OCI-LY1 (cell line): ENCODE results near the gene CABCOCO1.

Experiments
- H2AFZ ChIP-seq: fragments of 200-600 bp; sonication (generic), shearing (Covaris generic); 2 replicates; pipeline ENCODE4 v1.6.0; 2014; ENCODE audit warnings: antibody characterized with exemption, mild to moderate bottlenecking, low read length
- H3F3A ChIP-seq: fragments of 200-600 bp; sonication (generic), shearing (Covaris generic); 2 replicates; pipeline ENCODE4 v1.6.0; 2014; ENCODE audit warnings: mild to moderate bottlenecking, antibody characterized with exemption, low read length, moderate library complexity; ENCODE audit not compliant: insufficient read depth
- H3K27ac ChIP-seq: fragments of 200-600 bp; sonication (generic); 2 replicates; pipeline ENCODE4 v1.5.1; 2014; ENCODE audit warnings: low read length, mixed run types, mild to moderate bottlenecking, low read depth; ENCODE audit not compliant: poor library complexity, severe bottlenecking
- H3K27me3 ChIP-seq: fragments of 200-600 bp; sonication (generic); 2 replicates; pipeline ENCODE4 v1.6.0; 2014; ENCODE audit warnings: antibody characterized with exemption, mild to moderate bottlenecking, low read length, moderate library complexity; ENCODE audit not compliant: insufficient read depth
- H3K36me3 ChIP-seq: fragments of 200-600 bp; sonication (generic); 2 replicates; pipeline ENCODE4 v1.6.1; 2014; ENCODE audit warnings: mild to moderate bottlenecking, antibody characterized with exemption, low read length, moderate library complexity, mixed read lengths; ENCODE audit not compliant: insufficient read depth
- H3K4me1 ChIP-seq: fragments of 200-600 bp; sonication (generic); 2 replicates; pipeline ENCODE4 v1.5.1; 2014; ENCODE audit warnings: mild to moderate bottlenecking, low read length, moderate library complexity; ENCODE audit not compliant: insufficient read depth, severe bottlenecking
- H3K4me2 ChIP-seq: fragments of 200-600 bp; sonication (generic), shearing (Covaris generic); 2 replicates; pipeline ENCODE4 v1.6.1; 2014; ENCODE audit warnings: low read length
- H3K4me3 ChIP-seq: fragments of 200-600 bp; sonication (generic); 2 replicates; pipeline ENCODE4 v1.5.1; 2014; ENCODE audit warnings: low read length, low read depth, mild to moderate bottlenecking, mixed read lengths; ENCODE audit not compliant: poor library complexity, severe bottlenecking
- H3K79me2 ChIP-seq: fragments of 200-600 bp; shearing (Covaris generic); 2 replicates; pipeline ENCODE4 v1.6.1; 2016; ENCODE audit warnings: mixed run types, low read length, mixed read lengths; ENCODE audit not compliant: insufficient read depth
- H3K9ac ChIP-seq: fragments of 200-600 bp; sonication (generic), shearing (Covaris generic); 2 replicates; pipeline ENCODE4 v1.6.1; 2014; ENCODE audit warnings: mild to moderate bottlenecking, low read length, mixed read lengths
- H3K9me2 ChIP-seq: fragments of 200-600 bp; sonication (generic), shearing (Covaris generic); 2 replicates; pipeline ENCODE4 v1.6.1; 2014; ENCODE audit warnings: low read depth, mild to moderate bottlenecking, low read length, mixed read lengths
- H3K9me3 ChIP-seq: fragments of 200-600 bp; shearing (Covaris generic); 2 replicates; pipeline ENCODE4 v1.6.1; 2014; ENCODE audit warnings: low read length, mixed read lengths
- H4K20me1 ChIP-seq: fragments of 200-600 bp; sonication (generic), shearing (Covaris generic); 2 replicates; pipeline ENCODE4 v1.6.0; 2016; ENCODE audit warnings: mild to moderate bottlenecking, low read length; ENCODE audit not compliant: insufficient read depth
- EZH2 ChIP-seq: fragments of 200-600 bp; sonication (generic), shearing (Covaris generic); IDR thresholded peaks from 2 replicates; pipeline ENCODE4 v1.8.0; 2017; ENCODE audit warnings: borderline replicate concordance, mixed run types, mild to moderate bottlenecking, antibody characterized with exemption, low read length, moderate library complexity, mixed read lengths
- TF ChIP-seq, protein P1 (sequence below): fragments of 200-600 bp; sonication (generic), shearing (Covaris generic); IDR thresholded peaks from 2 replicates; pipeline ENCODE4 v1.5.1; 2017; ENCODE audit warnings: mild to moderate bottlenecking, antibody characterized with exemption, low read length, moderate library complexity, mixed read lengths

Gene CABCOCO1

DNA sequence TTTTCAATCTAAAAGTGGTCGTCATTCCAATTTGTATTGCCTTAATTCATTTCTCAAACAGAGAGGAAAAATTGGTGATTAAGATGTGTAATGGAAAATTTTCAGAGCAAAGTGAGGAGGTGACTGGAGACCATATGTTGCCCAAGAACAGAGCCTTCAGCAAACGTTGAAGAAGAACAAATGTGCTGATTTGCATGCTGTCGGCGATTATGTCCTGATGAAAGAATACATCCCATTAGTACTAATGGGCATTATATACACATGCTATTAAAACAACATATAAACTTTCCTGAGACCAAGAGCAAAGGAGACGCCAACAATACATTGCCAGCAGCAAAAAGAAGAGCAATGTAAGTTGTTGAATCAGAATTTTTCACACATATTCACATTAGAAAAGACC, 138.8 kb downstream of the CABCOCO1 start:
- H3F3A ChIP-seq = no peaks in the 10 kb centered on the region

DNA sequence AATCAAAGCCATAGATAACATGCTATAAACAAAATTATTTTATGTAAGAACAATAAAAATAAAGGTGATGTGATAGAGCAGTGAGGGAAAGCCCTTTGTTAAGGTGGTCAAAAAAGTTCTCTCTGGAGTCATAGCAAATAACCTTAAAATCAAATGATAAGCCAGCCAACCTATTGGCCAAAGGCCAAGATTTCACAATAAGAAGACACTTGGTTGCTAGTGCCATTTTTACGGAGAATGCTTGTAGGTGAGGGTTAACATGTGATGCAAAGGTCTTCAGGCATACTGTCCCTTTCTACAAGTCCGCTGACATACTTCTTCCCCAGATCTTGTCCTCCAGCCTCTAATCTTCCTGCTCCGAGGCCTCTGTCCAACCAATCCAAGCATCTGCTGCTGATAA, 140.5 kb downstream of the CABCOCO1 start:
- Histone ChIP-seq H3K4me3 (no peak overlapping the region), H3K9ac (no peak overlapping the region), H3K9me2 (no peaks in the 10 kb centered on the region), H3K79me2 (no peaks in the 10 kb centered on the region), H2AFZ (no peak overlapping the region), H3K27ac (no peak overlapping the region), H3K4me1 (no peaks in the 10 kb centered on the region), H3K4me2 (no peak overlapping the region), H3F3A (no peaks in the 10 kb centered on the region), H4K20me1 (no peaks in the 10 kb centered on the region), H3K9me3 (no peaks in the 10 kb centered on the region), H3K36me3 (no peaks in the 10 kb centered on the region), H3K27me3 (0 out of 2 replicates have a peak, but pooled peaks cover 4% of the 10 kb centered on the region)
- TF ChIP-seq EZH2 = no peak
- TF ChIP-seq, protein P1, sequence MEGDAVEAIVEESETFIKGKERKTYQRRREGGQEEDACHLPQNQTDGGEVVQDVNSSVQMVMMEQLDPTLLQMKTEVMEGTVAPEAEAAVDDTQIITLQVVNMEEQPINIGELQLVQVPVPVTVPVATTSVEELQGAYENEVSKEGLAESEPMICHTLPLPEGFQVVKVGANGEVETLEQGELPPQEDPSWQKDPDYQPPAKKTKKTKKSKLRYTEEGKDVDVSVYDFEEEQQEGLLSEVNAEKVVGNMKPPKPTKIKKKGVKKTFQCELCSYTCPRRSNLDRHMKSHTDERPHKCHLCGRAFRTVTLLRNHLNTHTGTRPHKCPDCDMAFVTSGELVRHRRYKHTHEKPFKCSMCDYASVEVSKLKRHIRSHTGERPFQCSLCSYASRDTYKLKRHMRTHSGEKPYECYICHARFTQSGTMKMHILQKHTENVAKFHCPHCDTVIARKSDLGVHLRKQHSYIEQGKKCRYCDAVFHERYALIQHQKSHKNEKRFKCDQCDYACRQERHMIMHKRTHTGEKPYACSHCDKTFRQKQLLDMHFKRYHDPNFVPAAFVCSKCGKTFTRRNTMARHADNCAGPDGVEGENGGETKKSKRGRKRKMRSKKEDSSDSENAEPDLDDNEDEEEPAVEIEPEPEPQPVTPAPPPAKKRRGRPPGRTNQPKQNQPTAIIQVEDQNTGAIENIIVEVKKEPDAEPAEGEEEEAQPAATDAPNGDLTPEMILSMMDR = no peak

More for the DNA sequence above, 138.8 kb downstream of the CABCOCO1 start:
- no peaks in the 10 kb centered on the region for H3K4me1 ChIP-seq
- no peaks in the 10 kb centered on the region for H3K36me3 ChIP-seq
- no peak overlapping the region for H3K9ac ChIP-seq
- 0 out of 2 replicates have a peak, but pooled peaks cover 4% of the 10 kb centered on the region for H3K27me3 ChIP-seq
- H3K79me2 ChIP-seq = no peaks in the 10 kb centered on the region
- no peaks in the 10 kb centered on the region for H3K9me3 ChIP-seq
- H2AFZ ChIP-seq = no peak overlapping the region
- H3K4me3 ChIP-seq = no peak overlapping the region
- TF ChIP-seq EZH2 = no peak
- TF ChIP-seq, protein P1 = no peak
- H3K27ac ChIP-seq = no peak overlapping the region
- H3K9me2 ChIP-seq = no peaks in the 10 kb centered on the region
- no peaks in the 10 kb centered on the region for H4K20me1 ChIP-seq
- H3K4me2 ChIP-seq = no peak overlapping the region

DNA sequence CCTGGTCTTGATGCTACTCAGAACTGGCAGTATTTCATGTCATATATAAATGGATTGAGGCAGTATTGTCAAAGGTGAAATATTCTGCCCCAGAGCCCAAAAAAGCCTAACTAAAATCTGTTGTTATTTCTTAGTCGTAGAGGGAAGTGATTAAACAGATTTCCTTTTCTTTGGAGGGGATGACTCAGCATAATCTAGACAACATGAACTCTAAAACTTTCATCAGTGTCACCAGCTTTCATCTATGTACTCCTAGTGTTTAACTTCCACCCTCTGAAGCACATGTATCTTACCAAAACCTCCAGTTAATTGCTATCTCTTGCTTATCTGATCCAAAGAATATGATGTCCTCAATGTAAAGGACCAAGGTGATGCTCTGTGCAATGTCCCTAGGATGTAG, 141.7 kb downstream of the CABCOCO1 start:
- H3K4me1 ChIP-seq = no peaks in the 10 kb centered on the region
- H3K4me3 ChIP-seq = no peak overlapping the region
- TF ChIP-seq EZH2 = no peak
- TF ChIP-seq, protein P1 = no peak
- no peak overlapping the region for H3K4me2 ChIP-seq
- no peaks in the 10 kb centered on the region for H3F3A ChIP-seq
- no peak overlapping the region for H3K9ac ChIP-seq
- H3K36me3 ChIP-seq = no peaks in the 10 kb centered on the region
- no peaks in the 10 kb centered on the region for H3K9me2 ChIP-seq
- no peaks in the 10 kb centered on the region for H3K9me3 ChIP-seq
- H2AFZ ChIP-seq = no peak overlapping the region
- H3K79me2 ChIP-seq = no peaks in the 10 kb centered on the region
- 0 out of 2 replicates have a peak, but pooled peaks cover 4% of the 10 kb centered on the region for H3K27me3 ChIP-seq
- H3K27ac ChIP-seq = no peak overlapping the region
- H4K20me1 ChIP-seq = no peaks in the 10 kb centered on the region
